GM23248 (cell line): ENCODE measurements around the gene KIF5A. TPM values are rescaled to one million over a fixed set of nuclear protein-coding genes. Genes with fewer than 3 reads are reported as not detected.
"Not testable (repeated sequence)": the region's sequence is repeated elsewhere in the genome, so short reads cannot be mapped to it uniquely, and the experiment has no call there.

ENCODE experiments used
- DNase-seq: peaks from one replicate; pipeline ENCODE4 v3.0.0-alpha.2; 2015
- H2AFZ ChIP-seq: fragments of 200-600 bp; sonication (generic); 2 replicates; pipeline ENCODE4 v1.6.1; 2016; ENCODE audit warnings: antibody characterized with exemption
- H3F3A ChIP-seq: fragments of 200-600 bp; sonication (generic); 2 replicates; pipeline ENCODE4 v1.6.1; 2016; ENCODE audit warnings: mild to moderate bottlenecking, antibody characterized with exemption, mixed run types; ENCODE audit not compliant: insufficient read depth
- H3K27ac ChIP-seq: fragments of 200-600 bp; sonication (generic); 2 replicates; pipeline ENCODE4 v1.5.1; 2016; ENCODE audit warnings: mild to moderate bottlenecking
- H3K27me3 ChIP-seq: fragments of 200-600 bp; sonication (generic); replicated peaks from 2 replicates; pipeline ENCODE4 v1.6.1; 2016; ENCODE audit warnings: mild to moderate bottlenecking; ENCODE audit not compliant: insufficient read depth
- H3K36me3 ChIP-seq: fragments of 200-600 bp; sonication (generic); 2 replicates; pipeline ENCODE4 v1.6.1; 2016; ENCODE audit warnings: low read depth, mild to moderate bottlenecking
- H3K4me1 ChIP-seq: fragments of 200-600 bp; sonication (generic); 2 replicates; pipeline ENCODE4 v1.6.1; 2016; ENCODE audit warnings: mild to moderate bottlenecking; ENCODE audit not compliant: insufficient read depth
- H3K4me2 ChIP-seq: fragments of 200-600 bp; sonication (generic); one replicate; pipeline ENCODE4 v1.6.1; 2016; ENCODE audit warnings: mild to moderate bottlenecking; ENCODE audit not compliant: unreplicated experiment
- H3K4me3 ChIP-seq: fragments of 200-600 bp; sonication (generic); 2 replicates; pipeline ENCODE4 v1.5.1; 2016; ENCODE audit warnings: mild to moderate bottlenecking
- H3K79me2 ChIP-seq: fragments of 200-600 bp; sonication (generic); 2 replicates; pipeline ENCODE4 v1.6.1; 2016; ENCODE audit warnings: mild to moderate bottlenecking; ENCODE audit not compliant: insufficient read depth
- H3K9ac ChIP-seq: fragments of 200-600 bp; sonication (generic); 2 replicates; pipeline ENCODE4 v1.6.1; 2016; ENCODE audit warnings: mild to moderate bottlenecking
- H3K9me2 ChIP-seq: fragments of 200-600 bp; sonication (generic); 2 replicates; pipeline ENCODE4 v1.6.1; 2016; ENCODE audit warnings: mixed run types, mild to moderate bottlenecking, moderate library complexity; ENCODE audit not compliant: insufficient read depth
- H3K9me3 ChIP-seq: fragments of 200-600 bp; sonication (generic); one replicate; pipeline ENCODE4 v1.6.1; 2017; ENCODE audit warnings: low read depth
- H4K20me1 ChIP-seq: fragments of 200-600 bp; sonication (generic); 2 replicates; pipeline ENCODE4 v1.6.0; 2016; ENCODE audit not compliant: insufficient read depth
- EZH2 ChIP-seq: fragments of 200-600 bp; sonication (generic); IDR thresholded peaks from 2 replicates; pipeline ENCODE4 v1.6.1; 2018; ENCODE audit warnings: antibody characterized with exemption, mild to moderate bottlenecking; ENCODE audit not compliant: insufficient read depth, poor library complexity, severe bottlenecking
- EZH2phosphoT487 ChIP-seq: fragments of 200-600 bp; sonication (generic); IDR thresholded peaks from 2 replicates; pipeline ENCODE4 v1.6.1; 2018; ENCODE audit warnings: antibody characterized with exemption, moderate library complexity, mild to moderate bottlenecking, low read depth; ENCODE audit not compliant: insufficient read depth
- WGBS, 2 experiments: methylation state at CpG; one replicate each; pipeline ENCODE4 v1.1.6; 2015 to 2017; ENCODE audit warnings: low lambda C conversion rate in 2 of 2, low coverage in 1 of 2; ENCODE audit errors: missing lambda C conversion rate in 2 of 2; 5-methylcytosine and 5-hydroxymethylcytosine counted together
- in situ Hi-C: fragments of 300-500 bp; cut with MboI; formaldehyde crosslinking; loops from 2 replicates; pipeline ENCODE4 v1.15.0; 2020
- polyA plus RNA-seq: library from polyadenylated mRNA; unstranded; fragments of >200 nt; fragmentation: Nextera tagmentation; extraction: Ambion mirVana; gene quantifications from 2 replicates; pipeline ENCODE4 v1.2.1, GENCODE V29; 2016
- total RNA-seq: library from RNA; depleted of rRNA; stranded (reverse); fragments of >200 nt; shearing (Covaris generic); gene quantifications from 2 replicates; pipeline ENCODE4 v1.2.3, GENCODE V29; 2014

The KIF5A gene
- total and polyA plus RNA-seq, 2 experiments from 2014 or later, result 0.11 to 0.18 TPM

DNA sequence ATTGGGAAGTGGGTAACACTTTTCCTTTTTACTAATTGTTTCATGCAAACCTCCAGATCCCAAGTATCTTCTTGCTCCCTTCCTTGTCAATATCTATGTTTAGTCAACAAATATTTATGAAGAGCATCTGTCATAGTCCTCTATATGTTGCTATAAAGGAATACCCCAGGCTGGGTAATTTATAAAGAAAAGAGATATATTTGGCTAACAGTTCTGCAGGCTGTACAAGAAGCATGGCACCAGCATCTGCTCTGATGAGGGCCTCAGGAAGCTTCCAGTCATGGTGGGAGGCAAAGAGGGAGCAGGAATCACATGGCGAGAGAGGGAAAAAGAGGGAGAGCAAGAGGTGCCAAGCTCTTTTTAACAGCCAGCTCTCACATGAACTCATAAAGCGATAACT, 4.6 kb downstream of the KIF5A start:
- Histone ChIP-seq H2AFZ (no peak overlapping the region), H3K27me3 (no peaks in the 10 kb centered on the region), H3K9me3 (no peaks in the 10 kb centered on the region), H3K4me3 (no peak overlapping the region), H3K9me2 (no peaks in the 10 kb centered on the region), H4K20me1 (no peaks in the 10 kb centered on the region), H3K9ac (no peak overlapping the region), H3K4me1 (no peaks in the 10 kb centered on the region), H3K4me2 (no peak overlapping the region), H3K27ac (no peak overlapping the region), H3F3A (no peaks in the 10 kb centered on the region), H3K79me2 (no peaks in the 10 kb centered on the region), H3K36me3 (no peaks in the 10 kb centered on the region)
- in situ Hi-C loops, result no loop called here
- WGBS, 2 experiments, result 93 to 100% methylated on average over 2 of the region's 2 CpGs
- no peak for TF ChIP-seq EZH2
- TF ChIP-seq EZH2phosphoT487, result no peak
- DNase-seq, result no peak

DNA sequence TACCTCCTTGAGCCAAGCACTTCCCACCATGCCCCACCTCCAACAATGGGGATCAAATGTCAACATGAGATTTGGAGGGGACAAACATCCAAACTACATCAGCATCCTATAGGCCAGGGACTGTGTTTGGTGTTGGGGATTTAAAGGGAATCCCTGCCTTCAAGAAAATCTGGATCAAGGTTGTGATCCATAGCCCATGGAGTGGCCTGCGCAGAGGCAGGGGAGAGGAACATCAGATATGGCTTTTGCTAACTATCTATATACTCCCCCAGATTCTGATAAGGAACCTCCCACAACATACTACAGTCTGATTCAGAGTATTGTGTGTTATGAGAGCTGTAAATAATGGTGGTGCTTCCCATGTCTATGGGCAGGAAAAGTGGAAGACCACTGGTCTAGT, 5.1 kb downstream of the KIF5A start:
- no peaks in the 10 kb centered on the region for H4K20me1 ChIP-seq
- WGBS, 2 experiments, result 100% methylated on average over 1 of the region's 1 CpG
- no peak for TF ChIP-seq EZH2phosphoT487
- TF ChIP-seq EZH2, result no peak

DNA sequence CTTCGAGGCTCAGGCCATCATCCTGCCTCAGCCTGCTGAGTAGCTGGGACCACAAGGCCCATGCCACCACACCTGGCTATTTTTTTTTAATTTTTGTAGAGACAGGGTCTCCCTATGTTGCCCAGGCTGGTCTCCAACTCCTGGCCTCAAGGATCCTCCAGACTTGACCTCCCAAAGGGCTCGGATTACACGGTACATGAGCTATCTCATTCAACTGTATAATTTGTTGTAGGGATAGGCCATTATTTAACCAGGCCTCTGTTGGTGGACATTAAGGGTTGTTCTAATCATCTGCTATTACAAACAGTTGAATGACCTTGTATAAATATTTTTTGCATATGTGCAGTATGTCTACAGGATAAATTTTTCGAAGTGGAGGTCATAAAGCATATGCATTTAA, 9.0 kb downstream of the KIF5A start:
- no peak overlapping the region for H3K27ac ChIP-seq
- TF ChIP-seq EZH2 (no peak), EZH2phosphoT487 (no peak)
- no peak overlapping the region for H3K9ac ChIP-seq
- H2AFZ ChIP-seq, result no peak overlapping the region
- H3K4me2 ChIP-seq, result no peak overlapping the region
- H3K4me1 ChIP-seq, result no peaks in the 10 kb centered on the region
- H3K27me3 ChIP-seq, result no peaks in the 10 kb centered on the region
- H4K20me1 ChIP-seq, result no peaks in the 10 kb centered on the region
- H3K9me3 ChIP-seq, result no peaks in the 10 kb centered on the region
- no peaks in the 10 kb centered on the region for H3K36me3 ChIP-seq
- H3K9me2 ChIP-seq, result no peaks in the 10 kb centered on the region
- WGBS, 2 experiments, result 58 to 66% methylated on average over 4 of the region's 4 CpGs
- in situ Hi-C loops, result no loop called here
- H3K4me3 ChIP-seq, result no peak overlapping the region
- no peak for DNase-seq
- H3K79me2 ChIP-seq, result no peaks in the 10 kb centered on the region
- no peaks in the 10 kb centered on the region for H3F3A ChIP-seq

More for the DNA sequence above, 5.1 kb downstream of the KIF5A start:
- Histone ChIP-seq H3K9ac (no peak overlapping the region), H3K79me2 (no peaks in the 10 kb centered on the region), H3K27me3 (no peaks in the 10 kb centered on the region), H2AFZ (no peak overlapping the region), H3K4me3 (no peak overlapping the region), H3K27ac (no peak overlapping the region), H3K4me1 (no peaks in the 10 kb centered on the region), H3F3A (no peaks in the 10 kb centered on the region), H3K4me2 (no peak overlapping the region), H3K9me2 (no peaks in the 10 kb centered on the region), H3K9me3 (no peaks in the 10 kb centered on the region), H3K36me3 (no peaks in the 10 kb centered on the region)
- DNase-seq, result no peak
- in situ Hi-C loops, result no loop called here

DNA sequence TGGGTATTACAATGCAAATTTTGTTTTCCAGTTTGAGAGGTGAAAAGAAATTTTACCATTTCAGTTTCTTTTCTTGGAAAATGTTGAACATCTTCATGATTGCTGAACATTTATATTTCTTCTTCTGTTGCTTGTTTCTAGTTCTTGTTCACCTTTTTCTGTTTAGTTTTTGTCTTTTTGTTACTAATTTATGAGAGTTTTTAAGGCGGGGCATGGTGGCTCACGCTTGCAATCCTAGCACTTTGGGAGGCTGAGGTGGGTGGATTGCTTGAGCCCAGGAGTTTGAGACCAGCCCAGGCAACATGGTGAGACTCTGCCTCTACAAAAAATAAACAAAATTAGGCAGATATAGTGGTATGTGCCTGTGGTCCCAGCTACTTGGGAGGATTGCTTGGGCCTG, 10.7 kb downstream of the KIF5A start:
- Histone ChIP-seq H3K9me2 (no peaks in the 10 kb centered on the region), H3K4me3 (no peak overlapping the region), H3K36me3 (no peaks in the 10 kb centered on the region), H3K4me1 (no peaks in the 10 kb centered on the region), H3F3A (no peaks in the 10 kb centered on the region), H3K9ac (no peak overlapping the region), H4K20me1 (no peaks in the 10 kb centered on the region), H3K4me2 (no peak overlapping the region), H2AFZ (no peak overlapping the region), H3K9me3 (no peaks in the 10 kb centered on the region), H3K27me3 (no peaks in the 10 kb centered on the region), H3K27ac (no peak overlapping the region), H3K79me2 (no peaks in the 10 kb centered on the region)
- DNase-seq, result no peak
- 81 to 89% methylated on average over 2 of the region's 2 CpGs for WGBS, 2 experiments
- in situ Hi-C loops, result no loop called here
- TF ChIP-seq EZH2phosphoT487 (no peak), EZH2 (no peak)

DNA sequence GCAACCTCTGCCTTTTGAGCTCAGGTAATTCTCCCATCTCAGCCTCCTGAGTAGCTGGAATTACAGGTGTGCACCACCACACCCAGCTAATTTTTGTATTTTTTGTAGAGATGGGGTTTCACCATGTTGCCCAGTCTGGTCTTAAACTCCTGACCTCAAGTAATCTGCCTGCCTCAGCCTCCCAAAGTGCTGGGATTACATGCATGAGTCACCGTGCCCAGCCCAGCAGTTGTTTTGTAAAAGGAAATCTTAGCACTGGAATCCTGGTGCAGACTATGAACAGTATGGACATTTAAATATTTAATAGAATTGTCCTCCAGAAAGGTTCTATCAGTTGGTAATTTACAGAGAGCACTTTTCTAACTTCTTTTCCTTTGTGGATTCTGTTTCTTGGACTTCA, 11.3 kb downstream of the KIF5A start:
- in situ Hi-C loops, result not testable (repeated sequence)
- DNase-seq, result peak; percentile 49

More for the DNA sequence above, 11.3 kb downstream of the KIF5A start:
- not testable (repeated sequence) for H4K20me1 ChIP-seq, H3F3A ChIP-seq, H3K9me3 ChIP-seq, H3K9me2 ChIP-seq, H3K79me2 ChIP-seq, H3K27ac ChIP-seq, H3K9ac ChIP-seq, H3K27me3 ChIP-seq, H3K4me3 ChIP-seq, H3K4me1 ChIP-seq, H3K36me3 ChIP-seq, H2AFZ ChIP-seq, H3K4me2 ChIP-seq
- 25 to 31% methylated on average over 1 of the region's 1 CpG for WGBS, 2 experiments
